SH-SY5Y (cell line): Measurements from ENCODE around the gene SPIRE2.

Source experiments
- GATA2 ChIP-seq: IDR thresholded peaks from 2 replicates; pipeline ENCODE4 v1.6.1; 2011; ENCODE audit warnings: mild to moderate bottlenecking, low read depth, low read length
- GATA3 ChIP-seq: IDR thresholded peaks from 2 replicates; pipeline ENCODE4 v1.6.1; 2011; ENCODE audit warnings: low read depth, mild to moderate bottlenecking, low read length, moderate library complexity

DNA sequence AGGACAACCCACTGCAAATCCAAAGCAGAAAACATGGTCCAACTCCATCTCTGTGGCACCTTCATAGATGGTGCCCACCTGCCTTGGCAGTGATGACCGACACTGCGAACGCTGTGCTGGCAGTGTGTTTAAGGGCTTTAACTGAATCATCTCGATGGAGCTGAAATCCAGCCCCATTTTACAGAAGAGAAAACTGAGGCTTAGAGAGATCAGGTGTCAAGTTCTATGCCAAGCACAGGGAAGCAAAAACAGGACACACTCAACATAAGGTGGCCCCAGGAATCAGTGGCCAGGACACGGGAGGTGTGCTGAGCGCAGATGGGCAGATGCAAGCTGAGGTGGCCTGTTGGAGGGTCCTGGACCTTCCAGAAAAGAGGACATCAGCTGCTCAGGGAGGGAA, 34.5 kb downstream of the SPIRE2 start:
- TF ChIP-seq GATA3 (no peak), GATA2 (no peak)
